SU-DHL-6 (cell line): ENCODE data around the gene TBL3.

ENCODE experiments used
- CTCF ChIP-seq: fragments of 200-600 bp; sonication (generic); IDR thresholded peaks from one replicate; pipeline ENCODE4 v1.5.1; 2017; ENCODE audit warnings: antibody characterized with exemption, mild to moderate bottlenecking, low read length, moderate library complexity; ENCODE audit not compliant: insufficient read depth, poor library complexity, severe bottlenecking
- EZH2phosphoT487 ChIP-seq: fragments of 200-600 bp; sonication (generic), shearing (Covaris generic); conservative IDR thresholded peaks from 2 replicates; pipeline ENCODE4 v1.6.1; 2018; ENCODE audit warnings: mild to moderate bottlenecking, antibody characterized with exemption, low read length, moderate library complexity, mixed read lengths

- TF ChIP-seq CTCF (peak; percentile 97), EZH2phosphoT487 (no peak)
These were observed 32.2 kb downstream of the TBL3 start for GRCh38 chr16:2003827-2004641.
